PC-3 (cell line): ENCODE data around the gene SAP130.

Experiments used
- EZH2 ChIP-seq: fragments of 300-600 bp; sonication (generic); IDR thresholded peaks from one replicate; pipeline ENCODE4 v1.6.1; 2017; ENCODE audit warnings: antibody characterized with exemption, mild to moderate bottlenecking, low read length; ENCODE audit not compliant: unreplicated experiment
- EZH2phosphoT487 ChIP-seq: fragments of 300-600 bp; sonication (generic); IDR thresholded peaks from 2 replicates; pipeline ENCODE4 v1.6.1; 2018; ENCODE audit warnings: mild to moderate bottlenecking, antibody characterized with exemption, low read length, borderline replicate concordance
- TF ChIP-seq, protein P1 (sequence below): fragments of 300-600 bp; sonication (generic); conservative IDR thresholded peaks from 2 replicates; pipeline ENCODE4 v1.5.1; 2017; ENCODE audit warnings: antibody characterized with exemption, low read depth, mild to moderate bottlenecking, low read length

- TF ChIP-seq, protein P1, sequence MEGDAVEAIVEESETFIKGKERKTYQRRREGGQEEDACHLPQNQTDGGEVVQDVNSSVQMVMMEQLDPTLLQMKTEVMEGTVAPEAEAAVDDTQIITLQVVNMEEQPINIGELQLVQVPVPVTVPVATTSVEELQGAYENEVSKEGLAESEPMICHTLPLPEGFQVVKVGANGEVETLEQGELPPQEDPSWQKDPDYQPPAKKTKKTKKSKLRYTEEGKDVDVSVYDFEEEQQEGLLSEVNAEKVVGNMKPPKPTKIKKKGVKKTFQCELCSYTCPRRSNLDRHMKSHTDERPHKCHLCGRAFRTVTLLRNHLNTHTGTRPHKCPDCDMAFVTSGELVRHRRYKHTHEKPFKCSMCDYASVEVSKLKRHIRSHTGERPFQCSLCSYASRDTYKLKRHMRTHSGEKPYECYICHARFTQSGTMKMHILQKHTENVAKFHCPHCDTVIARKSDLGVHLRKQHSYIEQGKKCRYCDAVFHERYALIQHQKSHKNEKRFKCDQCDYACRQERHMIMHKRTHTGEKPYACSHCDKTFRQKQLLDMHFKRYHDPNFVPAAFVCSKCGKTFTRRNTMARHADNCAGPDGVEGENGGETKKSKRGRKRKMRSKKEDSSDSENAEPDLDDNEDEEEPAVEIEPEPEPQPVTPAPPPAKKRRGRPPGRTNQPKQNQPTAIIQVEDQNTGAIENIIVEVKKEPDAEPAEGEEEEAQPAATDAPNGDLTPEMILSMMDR: no peak
- no peak for TF ChIP-seq EZH2phosphoT487
- no peak for TF ChIP-seq EZH2
Measured at GRCh38 chr2:128028668-128029054, 802 bp upstream of the SAP130 start.
